IMR-90 (cell line): Measurements from ENCODE around the gene SLC15A2. TPM values are rescaled to one million over a fixed set of nuclear protein-coding genes. Genes with fewer than 3 reads are reported as not detected.

ENCODE experiments used
- ATAC-seq: fragments of 200-7000 bp; cut with Tn5 transposase; 2 replicates; pipeline ENCODE4 v1.9.1; 2020; ENCODE audit warnings: low read depth, mild to moderate bottlenecking, moderate library complexity
- BruUV-seq: library from RNA; stranded (reverse); fragments of 400-500 nt; replicated peaks from 2 replicates; lab custom pipeline; 2021; lab: Mats Ljungman, UMichigan
- CTCF ChIA-PET: fragments of 300-600 bp; formaldehyde crosslinking; extraction: SDS; loops from one replicate; lab custom pipeline; 2021; ENCODE audit warnings: antibody characterized with exemption; lab: Yijun Ruan, JAX
- POLR2A ChIA-PET: fragments of 300-600 bp; sonication (Branson Sonifier 250); formaldehyde crosslinking; loops from one replicate; lab custom pipeline; 2022; ENCODE audit warnings: antibody characterized with exemption; ENCODE audit not compliant: unreplicated experiment; lab: Charles Lee
- DNase-seq: peaks from one replicate; pipeline ENCODE4 v3.0.0; 2013
- H2AFZ ChIP-seq: replicated peaks from 2 replicates; pipeline ENCODE3; 2013; ENCODE audit warnings: low read length, mild to moderate bottlenecking; ENCODE audit not compliant: poor library complexity
- H2AK5ac ChIP-seq: 2 replicates; pipeline ENCODE4 v1.6.1; 2013; ENCODE audit warnings: low read depth, low read length, inconsistent platforms
- H2AK9ac ChIP-seq: replicated peaks from 2 replicates; pipeline ENCODE3; 2013; ENCODE audit warnings: mild to moderate bottlenecking, low read depth, low read length, moderate library complexity; ENCODE audit not compliant: poor library complexity
- H2BK120ac ChIP-seq: 2 replicates; pipeline ENCODE4 v1.6.1; 2013; ENCODE audit warnings: low read depth, low read length, inconsistent platforms
- H2BK15ac ChIP-seq: 3 replicates; pipeline ENCODE4 v1.6.1; 2013; ENCODE audit warnings: low read depth, low read length, inconsistent platforms
- H2BK20ac ChIP-seq: 2 replicates; pipeline ENCODE4 v1.6.1; 2013; ENCODE audit warnings: low read depth, mild to moderate bottlenecking, inconsistent platforms, low read length, moderate library complexity
- H2BK5ac ChIP-seq: 2 replicates; pipeline ENCODE4 v1.6.1; 2013; ENCODE audit warnings: mild to moderate bottlenecking, low read depth, low read length, inconsistent platforms; ENCODE audit not compliant: poor library complexity, severe bottlenecking
- H3K14ac ChIP-seq: replicated peaks from 2 replicates; pipeline ENCODE4 v1.6.1; 2013; ENCODE audit warnings: low read depth, low read length, inconsistent platforms
- H3K18ac ChIP-seq: 2 replicates; pipeline ENCODE4 v1.6.1; 2013; ENCODE audit warnings: low read depth, low read length, control low read depth
- H3K23ac ChIP-seq: 2 replicates; pipeline ENCODE4 v1.6.1; 2013; ENCODE audit warnings: low read depth, low read length, inconsistent platforms
- H3K27ac ChIP-seq: 2 replicates; pipeline ENCODE4 v1.5.1; 2013; ENCODE audit warnings: mild to moderate bottlenecking, control low read depth, low read length; ENCODE audit not compliant: insufficient read depth
- H3K27me3 ChIP-seq: 2 replicates; pipeline ENCODE4 v1.6.1; 2013; ENCODE audit warnings: low read length; ENCODE audit not compliant: control insufficient read depth, insufficient read depth
- H3K36me3 ChIP-seq: 2 replicates; pipeline ENCODE4 v1.6.1; 2013; ENCODE audit warnings: low read length, mixed read lengths; ENCODE audit not compliant: control insufficient read depth, insufficient read depth
- H3K4ac ChIP-seq: 2 replicates; pipeline ENCODE4 v1.6.1; 2013; ENCODE audit warnings: low read depth, low read length, inconsistent platforms
- H3K4me1 ChIP-seq: 2 replicates; pipeline ENCODE4 v1.6.1; 2013; ENCODE audit warnings: low read length, mixed read lengths; ENCODE audit not compliant: control insufficient read depth, insufficient read depth
- H3K4me2 ChIP-seq: 2 replicates; pipeline ENCODE4 v1.6.1; 2013; ENCODE audit warnings: low read depth, mild to moderate bottlenecking, control low read depth, low read length, moderate library complexity
- H3K4me3 ChIP-seq: 2 replicates; pipeline ENCODE4 v1.5.1; 2013; ENCODE audit warnings: low read depth, mild to moderate bottlenecking, control low read depth, low read length, moderate library complexity; ENCODE audit not compliant: insufficient read depth
- H3K56ac ChIP-seq: 2 replicates; pipeline ENCODE4 v1.6.1; 2013; ENCODE audit warnings: low read length, inconsistent platforms; ENCODE audit not compliant: insufficient read depth; ENCODE audit errors: extremely low read depth
- H3K79me1 ChIP-seq, 2 experiments: 2 replicates each; pipeline ENCODE4 v1.6.1; 2013; ENCODE audit warnings: low read length in 2 of 2, inconsistent platforms in 1 of 2, low read depth in 1 of 2
- H3K9ac ChIP-seq: 2 replicates; pipeline ENCODE4 v1.6.1; 2013; ENCODE audit warnings: low read depth, low read length, control low read depth
- H3K9me1 ChIP-seq: 2 replicates; pipeline ENCODE4 v1.6.1; 2013; ENCODE audit warnings: low read length, inconsistent platforms; ENCODE audit not compliant: insufficient read depth
- H3K9me3 ChIP-seq: 2 replicates; pipeline ENCODE4 v1.6.1; 2013; ENCODE audit warnings: low read length; ENCODE audit not compliant: control insufficient read depth, insufficient read depth
- H4K20me1 ChIP-seq: 2 replicates; pipeline ENCODE4 v1.6.1; 2013; ENCODE audit warnings: low read length, inconsistent platforms; ENCODE audit not compliant: insufficient read depth
- H4K5ac ChIP-seq: 2 replicates; pipeline ENCODE4 v1.6.1; 2013; ENCODE audit warnings: mild to moderate bottlenecking, low read depth, low read length, control low read depth
- H4K8ac ChIP-seq, 2 experiments: 2 replicates each; pipeline ENCODE4 v1.6.1; 2013; ENCODE audit warnings: low read depth in 2 of 2, low read length in 2 of 2, control low read depth in 1 of 2, inconsistent platforms in 1 of 2
- H4K91ac ChIP-seq: 2 replicates; pipeline ENCODE4 v1.6.1; 2013; ENCODE audit warnings: low read depth, low read length, inconsistent platforms; ENCODE audit not compliant: insufficient read depth
- CEBPB ChIP-seq: IDR thresholded peaks from 2 replicates; pipeline ENCODE4 v1.6.1; 2012; ENCODE audit warnings: low read depth, low read length, improper control_type of control experiment
- CHD1 ChIP-seq: IDR thresholded peaks from 2 replicates; pipeline ENCODE4 v1.6.1; 2012; ENCODE audit warnings: low read depth, low read length, improper control_type of control experiment
- ELK1 ChIP-seq: fragments of 150-350 bp; IDR thresholded peaks from 2 replicates; pipeline ENCODE4 v1.6.1; 2016; ENCODE audit warnings: low read depth, mild to moderate bottlenecking, low read length, moderate library complexity, borderline replicate concordance
- FOS ChIP-seq: fragments of 150-350 bp; IDR thresholded peaks from 2 replicates; pipeline ENCODE4 v1.6.1; 2016; ENCODE audit warnings: low read depth, low read length
- MAFK ChIP-seq: IDR thresholded peaks from 2 replicates; pipeline ENCODE4 v1.6.1; 2012; ENCODE audit warnings: low read depth, low read length, improper control_type of control experiment
- MAZ ChIP-seq: IDR thresholded peaks from 2 replicates; pipeline ENCODE4 v1.6.1; 2012; ENCODE audit warnings: low read depth, mild to moderate bottlenecking, low read length, improper control_type of control experiment, moderate library complexity, borderline replicate concordance
- MXI1 ChIP-seq: IDR thresholded peaks from 2 replicates; pipeline ENCODE4 v1.6.1; 2012; ENCODE audit warnings: low read depth, mild to moderate bottlenecking, low read length, moderate library complexity, borderline replicate concordance
- NFE2L2 ChIP-seq: fragments of 150-350 bp; IDR thresholded peaks from 2 replicates; pipeline ENCODE4 v1.6.1; 2016; ENCODE audit warnings: low read depth, mild to moderate bottlenecking, low read length
- POLR2A ChIP-seq: IDR thresholded peaks from 2 replicates; pipeline ENCODE4 v1.6.1; 2012; ENCODE audit warnings: mild to moderate bottlenecking, low read depth, low read length
- RAD21 ChIP-seq: IDR thresholded peaks from 2 replicates; pipeline ENCODE4 v1.6.1; 2012; ENCODE audit warnings: low read length, improper control_type of control experiment
- RCOR1 ChIP-seq: IDR thresholded peaks from 2 replicates; pipeline ENCODE4 v1.6.1; 2012; ENCODE audit warnings: mild to moderate bottlenecking, low read length, improper control_type of control experiment; ENCODE audit not compliant: insufficient replicate concordance
- SMC3 ChIP-seq: fragments of 150-350 bp; IDR thresholded peaks from 2 replicates; pipeline ENCODE4 v1.6.1; 2016; ENCODE audit warnings: low read depth, mild to moderate bottlenecking, antibody characterized with exemption, low read length, moderate library complexity
- USF2 ChIP-seq: fragments of 150-350 bp; IDR thresholded peaks from 2 replicates; pipeline ENCODE4 v1.6.1; 2017; ENCODE audit warnings: mild to moderate bottlenecking, antibody characterized with exemption, low read length, low read depth
- dilution Hi-C: fragments of 300-500 bp; cut with HindIII; formaldehyde crosslinking; loops from one replicate; pipeline ENCODE4 v1.14.3; 2018; ENCODE audit warnings: low sequenced_read_pairs; ENCODE audit not compliant: unreplicated experiment
- in situ Hi-C: fragments of 300-500 bp; cut with MboI; formaldehyde crosslinking; loops from 3 replicates; pipeline ENCODE4 v1.14.3; 2019; ENCODE audit warnings: low sequenced_read_pairs, inconsistent platforms, mixed read lengths
- intact Hi-C: fragments of 100-400 bp; cut with micrococcal nuclease; formaldehyde crosslinking; loops from 2 replicates; pipeline ENCODE4 v1.10.0; 2022
- polyA plus RNA-seq, 3 experiments: library from polyadenylated mRNA; depleted of rRNA; stranded (reverse); fragments of >200 nt; gene quantifications; 2 replicates each; pipeline ENCODE4 v1.2.3, GENCODE V29; 2012; ENCODE audit warnings: low replicate concordance in 1 of 3
- total RNA-seq: library from RNA; depleted of rRNA; stranded (reverse); fragments of >200 nt; gene quantifications from 2 replicates; pipeline ENCODE4 v1.2.3, GENCODE V29; 2012
- TF ChIP-seq, protein P1 (sequence below): conservative IDR thresholded peaks from 2 replicates; pipeline ENCODE4 v1.5.1; 2012; ENCODE audit warnings: mild to moderate bottlenecking, low read depth, low read length, improper control_type of control experiment

The SLC15A2 gene
- total and polyA plus RNA-seq, 2 of the 4 experiments (the other 2 are of a cell fraction): 0.18 to 0.31 TPM

- Histone ChIP-seq H3K9ac (no peak overlapping the region), H3K9me3 (no peaks in the 10 kb centered on the region), H3K4me1 (no peaks in the 10 kb centered on the region), H3K36me3 (no peaks in the 10 kb centered on the region), H3K23ac (no peak overlapping the region), H2BK15ac (no peak overlapping the region), H2AFZ (no peak overlapping the region), H3K56ac (no peak overlapping the region), H4K5ac (no peak overlapping the region), H3K79me1 (no peaks in the 10 kb centered on the region), H3K18ac (no peak overlapping the region), H4K20me1 (no peaks in the 10 kb centered on the region), H4K91ac (no peak overlapping the region), H3K27ac (no peak overlapping the region), H2BK5ac (no peak overlapping the region), H3K14ac (no peak overlapping the region), H3K4me2 (no peak overlapping the region), H3K9me1 (no peaks in the 10 kb centered on the region), H2AK5ac (no peak overlapping the region), H3K4me3 (no peak overlapping the region), H2BK20ac (no peak overlapping the region), H3K4ac (no peak overlapping the region), H3K27me3 (no peaks in the 10 kb centered on the region), H2BK120ac (no peak overlapping the region), H2AK9ac (no peak overlapping the region), H4K8ac (no peak overlapping the region)
- DNase-seq: no peak
- ChIA-PET POLR2A (no interaction called here), CTCF (no interaction called here)
- ATAC-seq: no peak
- in situ Hi-C loops (no loop called here), dilution Hi-C loops (no loop called here), intact Hi-C loops (no loop called here)
- no TSS peak for BruUV-seq
- no peak for TF ChIP-seq CHD1
- no peak for TF ChIP-seq USF2
- TF ChIP-seq MAFK: no peak
- TF ChIP-seq MXI1: no peak
- no peak for TF ChIP-seq POLR2A
- no peak for TF ChIP-seq ELK1
- TF ChIP-seq SMC3: no peak
- no peak for TF ChIP-seq RAD21
- no peak for TF ChIP-seq FOS
- TF ChIP-seq, protein P1, sequence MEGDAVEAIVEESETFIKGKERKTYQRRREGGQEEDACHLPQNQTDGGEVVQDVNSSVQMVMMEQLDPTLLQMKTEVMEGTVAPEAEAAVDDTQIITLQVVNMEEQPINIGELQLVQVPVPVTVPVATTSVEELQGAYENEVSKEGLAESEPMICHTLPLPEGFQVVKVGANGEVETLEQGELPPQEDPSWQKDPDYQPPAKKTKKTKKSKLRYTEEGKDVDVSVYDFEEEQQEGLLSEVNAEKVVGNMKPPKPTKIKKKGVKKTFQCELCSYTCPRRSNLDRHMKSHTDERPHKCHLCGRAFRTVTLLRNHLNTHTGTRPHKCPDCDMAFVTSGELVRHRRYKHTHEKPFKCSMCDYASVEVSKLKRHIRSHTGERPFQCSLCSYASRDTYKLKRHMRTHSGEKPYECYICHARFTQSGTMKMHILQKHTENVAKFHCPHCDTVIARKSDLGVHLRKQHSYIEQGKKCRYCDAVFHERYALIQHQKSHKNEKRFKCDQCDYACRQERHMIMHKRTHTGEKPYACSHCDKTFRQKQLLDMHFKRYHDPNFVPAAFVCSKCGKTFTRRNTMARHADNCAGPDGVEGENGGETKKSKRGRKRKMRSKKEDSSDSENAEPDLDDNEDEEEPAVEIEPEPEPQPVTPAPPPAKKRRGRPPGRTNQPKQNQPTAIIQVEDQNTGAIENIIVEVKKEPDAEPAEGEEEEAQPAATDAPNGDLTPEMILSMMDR: no peak
- no peak for TF ChIP-seq MAZ
- TF ChIP-seq NFE2L2: no peak
- TF ChIP-seq CEBPB: no peak
- TF ChIP-seq RCOR1: no peak
Measured at GRCh38 chr3:121895736-121896135, 1.5 kb downstream of the SLC15A2 start.
